PC-3 (cell line): ENCODE results near the gene PRKCE.
"Not testable (repeated sequence)": the region's sequence is repeated elsewhere in the genome, so short reads cannot be mapped to it uniquely, and the experiment has no call there.

Experiments used
- CTCF ChIP-seq: fragments of 300-600 bp; sonication (generic); conservative IDR thresholded peaks from 2 replicates; pipeline ENCODE4 v1.5.1; 2017; ENCODE audit warnings: antibody characterized with exemption, low read depth, mild to moderate bottlenecking, low read length
- EZH2 ChIP-seq: fragments of 300-600 bp; sonication (generic); IDR thresholded peaks from one replicate; pipeline ENCODE4 v1.6.1; 2017; ENCODE audit warnings: antibody characterized with exemption, mild to moderate bottlenecking, low read length; ENCODE audit not compliant: unreplicated experiment
- EZH2phosphoT487 ChIP-seq: fragments of 300-600 bp; sonication (generic); IDR thresholded peaks from 2 replicates; pipeline ENCODE4 v1.6.1; 2018; ENCODE audit warnings: mild to moderate bottlenecking, antibody characterized with exemption, low read length, borderline replicate concordance

- not testable (repeated sequence) for TF ChIP-seq EZH2, CTCF, EZH2phosphoT487
Observed at GRCh38 chr2:46223514-46223913, 572.0 kb downstream of the PRKCE start.
